ENCODE results near the gene GRHL1.

The GRHL1 gene

DNA sequence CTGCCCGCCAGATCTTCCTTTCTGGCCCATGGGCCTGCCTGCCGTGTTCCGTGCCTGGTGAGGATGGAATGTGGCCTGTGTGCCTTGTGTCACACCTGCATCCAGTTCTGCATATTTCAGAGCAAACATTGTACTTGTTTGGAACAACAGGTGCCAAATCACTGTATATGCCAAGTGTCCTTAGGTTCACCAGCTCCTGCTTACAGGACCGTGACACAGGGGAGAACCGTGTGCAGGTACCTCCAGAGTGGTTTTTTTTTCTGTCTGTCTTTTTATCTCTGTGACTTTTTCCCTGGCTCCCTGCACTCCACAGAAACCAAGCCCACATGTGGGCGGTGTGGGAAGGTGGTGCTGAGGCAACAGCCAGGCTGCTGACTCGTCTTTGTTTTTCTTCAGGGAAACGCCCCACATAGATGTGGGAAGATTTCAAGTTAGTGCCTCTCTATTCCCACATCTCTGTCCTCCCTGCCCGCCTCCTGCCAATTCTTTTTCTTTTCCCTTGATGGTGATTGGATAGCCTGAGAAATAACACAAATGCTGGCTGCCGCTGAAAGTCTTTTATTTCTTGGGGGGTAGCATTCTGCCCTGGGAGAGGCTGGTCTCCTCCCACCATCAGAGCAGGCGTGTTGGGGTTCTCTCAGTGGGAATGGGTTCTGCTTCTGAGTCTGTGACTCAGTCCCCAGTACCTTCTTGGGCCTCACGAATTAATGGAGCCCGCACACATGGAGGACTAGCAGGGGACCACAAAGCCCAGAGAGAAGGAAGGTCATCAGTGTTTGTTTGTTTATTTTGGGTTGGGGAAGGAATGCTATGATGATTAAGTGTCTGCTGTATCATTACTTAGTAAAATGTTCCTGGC, 21.4 kb downstream of the GRHL1 start:
- DNase-seq (ENCODE audit: low spot score): peak; percentile 27

DNA sequence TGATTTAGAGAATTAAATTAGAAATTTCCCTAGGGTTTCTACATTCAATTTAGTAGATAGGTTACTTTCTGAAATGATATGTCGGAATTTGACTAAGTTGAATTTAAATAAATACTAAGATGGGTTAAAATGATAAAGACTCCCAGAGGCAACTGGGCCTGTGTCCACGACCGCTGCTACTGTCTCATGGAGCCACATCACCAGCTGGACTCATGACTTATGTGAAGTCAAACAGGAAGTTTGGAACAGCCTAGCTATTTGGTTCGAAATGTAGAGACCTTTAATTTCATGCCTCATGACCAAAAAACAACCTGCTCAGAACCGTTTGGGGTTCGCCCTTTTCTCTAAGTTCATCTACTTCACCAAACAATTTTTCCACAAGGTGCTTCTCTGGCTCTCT, 22.2 kb downstream of the GRHL1 start:
- no peak for DNase-seq (ENCODE audit: low spot score)

DNA sequence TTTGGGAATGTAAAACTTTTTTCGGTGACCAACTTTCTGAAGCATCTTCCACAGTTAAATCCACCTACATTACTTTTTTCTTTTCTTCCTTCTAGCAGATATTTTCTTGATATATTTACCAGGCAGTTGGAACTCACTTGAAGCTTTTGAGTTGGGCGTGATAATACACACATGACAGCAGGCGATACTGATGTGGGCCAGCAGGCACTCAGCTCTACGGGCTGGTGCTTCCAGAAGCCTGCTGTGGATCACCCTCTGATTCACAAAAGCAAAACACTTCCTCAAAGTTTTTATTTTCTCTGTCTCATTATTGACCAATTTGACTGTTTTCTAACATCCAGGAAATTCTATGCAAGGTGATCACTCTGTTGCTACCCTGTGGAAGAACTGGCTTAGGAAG, 22.9 kb downstream of the GRHL1 start:
- DNase-seq (ENCODE audit: low spot score): peak; percentile 43

DNA sequence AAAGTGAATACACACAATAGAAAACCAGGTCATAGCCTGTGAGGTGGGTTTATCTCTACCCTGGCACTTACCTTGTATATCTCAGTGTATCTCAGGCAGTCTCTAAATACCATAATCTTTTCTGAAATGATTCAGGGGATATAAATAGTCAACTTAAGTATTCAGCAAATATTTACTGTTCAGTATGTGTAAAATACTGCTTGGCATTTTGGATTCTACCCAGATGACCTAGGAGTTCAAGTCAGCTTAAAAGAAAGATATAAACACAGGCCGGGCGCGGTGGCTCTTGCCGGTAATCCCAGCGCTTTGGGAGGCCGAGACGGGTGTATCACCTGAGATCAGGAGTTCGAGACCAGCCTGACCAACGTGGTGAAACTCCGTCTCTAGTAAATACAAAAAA, 23.8 kb downstream of the GRHL1 start:
- DNase-seq (ENCODE audit: low spot score): no peak

- DNase-seq (ENCODE audit: low spot score): peak; percentile 95
These were observed 24.4 kb downstream of the GRHL1 start for GRCh38 chr2:9975805-9976447.

- peak; percentile 62 for DNase-seq (ENCODE audit: low spot score)
These were observed 28.5 kb downstream of the GRHL1 start for GRCh38 chr2:9979977-9980376.

DNA sequence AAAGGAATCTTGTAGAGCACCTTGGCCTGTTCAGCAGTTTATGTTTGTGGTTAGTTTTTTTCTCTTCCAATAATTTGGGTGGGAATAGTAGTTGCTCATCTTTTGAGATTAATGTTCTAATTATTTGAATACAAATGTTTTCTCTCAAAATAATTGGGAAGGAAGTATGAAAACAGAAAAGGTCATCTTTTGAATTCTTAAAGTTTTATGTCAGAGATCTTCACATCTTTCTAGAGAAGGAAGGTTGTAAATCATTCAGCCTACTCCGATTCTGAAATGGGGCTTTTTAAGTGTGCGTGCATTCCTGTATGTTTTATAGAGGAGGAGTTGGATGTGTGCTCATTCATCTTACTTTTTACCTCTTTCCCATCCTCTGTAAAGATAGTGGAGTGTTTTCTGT, 29.0 kb downstream of the GRHL1 start:
- no peak for DNase-seq (ENCODE audit: low spot score)

- no peak for DNase-seq (ENCODE audit: low spot score)
These were observed 30.2 kb downstream of the GRHL1 start for GRCh38 chr2:9981655-9982054.

GRCh38 chr2:9982248-9982647, 30.8 kb downstream of the GRHL1 start:
- no peak for DNase-seq (ENCODE audit: low spot score)

DNA sequence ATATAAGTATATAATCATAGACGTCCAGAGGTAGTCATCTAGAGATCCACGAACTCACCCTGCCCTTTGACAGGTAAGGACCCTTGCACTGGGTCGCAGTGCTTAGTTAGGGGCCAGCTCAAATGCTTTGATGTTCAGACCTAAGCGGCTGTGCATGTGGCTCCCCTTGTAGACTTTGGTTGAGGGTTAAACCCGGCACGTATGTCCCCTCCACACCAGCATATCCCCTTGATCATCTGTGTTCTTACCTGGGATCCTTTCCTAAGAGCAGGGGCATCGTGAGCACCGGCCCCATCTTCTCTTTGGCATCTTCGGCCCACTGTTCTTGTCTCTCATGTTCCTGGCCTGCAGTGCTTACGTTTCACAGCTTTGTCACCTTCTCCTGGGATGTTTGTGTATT, 31.4 kb downstream of the GRHL1 start:
- no peak for DNase-seq (ENCODE audit: low spot score)

DNA sequence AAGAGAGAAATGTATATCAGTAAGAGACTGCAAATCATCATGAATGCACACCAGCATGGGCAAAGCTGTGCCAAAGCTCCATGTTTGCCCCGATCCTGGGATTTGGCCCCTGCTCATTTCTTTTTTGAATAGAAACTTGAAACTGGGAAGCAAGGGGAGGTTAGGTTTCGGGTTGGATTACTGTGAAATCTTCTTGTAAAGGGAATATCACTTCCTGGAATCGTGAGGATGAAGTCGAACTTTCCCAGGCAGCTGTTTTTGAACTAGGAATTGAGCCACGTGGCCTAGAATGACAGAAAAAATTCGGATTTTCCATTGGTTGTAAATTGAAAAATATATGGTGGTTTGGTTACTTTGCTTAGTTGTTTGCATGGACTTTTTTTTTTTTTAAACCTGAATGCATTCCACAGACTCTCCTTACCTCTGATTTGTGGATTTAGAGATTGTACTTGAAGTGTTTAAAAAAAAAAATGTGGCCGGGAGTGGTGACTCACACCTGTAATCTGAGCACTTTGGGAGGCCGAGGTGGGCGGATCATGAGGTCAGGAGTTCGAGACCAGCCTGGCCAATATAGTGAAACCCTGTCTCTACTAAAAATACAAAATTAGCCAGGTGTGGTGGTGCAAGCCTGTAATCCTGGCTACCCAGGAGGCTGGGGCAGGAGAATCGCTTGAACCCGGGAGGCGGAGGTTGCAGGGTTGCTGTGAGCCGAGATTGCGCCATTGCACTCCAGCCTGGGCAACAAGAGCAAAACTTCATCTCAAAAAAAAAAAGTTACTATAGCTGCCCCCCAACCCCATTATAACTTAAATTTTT, 32.1 kb downstream of the GRHL1 start:
- DNase-seq (ENCODE audit: low spot score): no peak

DNA sequence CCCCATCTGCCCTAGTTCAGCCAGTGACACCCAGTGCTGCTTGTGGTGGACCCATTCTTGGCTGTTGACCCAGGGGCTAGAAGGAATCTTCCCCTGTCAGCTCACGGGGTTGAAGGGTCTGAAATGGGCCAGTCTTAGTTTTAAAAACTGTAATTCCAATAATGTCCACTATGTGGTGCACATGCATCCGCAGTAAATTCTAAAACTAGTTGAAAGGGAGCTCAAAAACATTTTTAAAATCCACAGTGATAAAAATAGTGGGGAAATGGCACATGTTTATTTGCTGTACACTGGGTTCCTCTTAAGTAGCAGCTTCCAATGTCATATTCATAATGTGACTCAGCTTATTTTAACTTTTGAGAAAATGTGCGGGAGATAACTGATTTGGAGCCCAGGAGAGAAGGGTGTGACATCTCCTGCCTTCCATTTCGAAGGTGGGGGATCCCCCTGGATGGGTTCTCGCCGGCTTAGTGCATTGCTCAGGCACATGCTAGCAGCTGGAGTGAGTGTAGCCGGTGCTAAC, 32.8 kb downstream of the GRHL1 start:
- DNase-seq (ENCODE audit: low spot score): peak; percentile 43

DNA sequence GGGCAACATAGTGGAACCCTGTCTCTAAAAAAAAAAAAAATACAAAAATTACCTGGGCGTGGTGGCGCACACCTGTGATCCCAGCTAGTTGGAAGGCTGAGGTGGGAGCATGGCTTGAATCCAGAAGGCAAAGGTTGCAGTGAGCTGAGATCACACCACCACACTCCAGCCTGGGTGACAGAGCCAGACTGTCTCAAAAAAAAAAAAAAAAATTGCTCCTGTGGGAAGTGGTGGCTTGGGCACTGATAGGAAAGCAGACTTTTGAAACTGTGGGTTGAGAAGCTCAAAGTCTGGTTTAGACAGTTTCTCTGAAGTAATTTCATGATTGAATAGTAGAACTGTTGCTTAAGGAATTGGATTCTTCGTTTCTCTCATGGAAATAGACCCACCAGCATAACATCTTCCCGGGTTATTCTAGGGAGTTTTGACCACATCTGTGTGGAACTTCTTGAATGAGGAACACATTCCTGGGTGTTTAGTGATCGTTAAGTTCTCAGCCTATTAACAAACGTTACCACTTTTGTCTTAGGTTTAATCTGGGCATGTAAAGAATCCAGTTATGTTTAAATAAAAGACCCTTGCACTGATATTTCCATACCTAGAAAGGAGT, 33.5 kb downstream of the GRHL1 start:
- peak; percentile 58 for DNase-seq (ENCODE audit: low spot score)

- no peak for DNase-seq (ENCODE audit: low spot score)
These were observed 34.2 kb downstream of the GRHL1 start for GRCh38 chr2:9985531-9986328.

GRCh38 chr2:9988320-9988719, 36.8 kb downstream of the GRHL1 start:
- no peak for DNase-seq (ENCODE audit: low spot score)

DNA sequence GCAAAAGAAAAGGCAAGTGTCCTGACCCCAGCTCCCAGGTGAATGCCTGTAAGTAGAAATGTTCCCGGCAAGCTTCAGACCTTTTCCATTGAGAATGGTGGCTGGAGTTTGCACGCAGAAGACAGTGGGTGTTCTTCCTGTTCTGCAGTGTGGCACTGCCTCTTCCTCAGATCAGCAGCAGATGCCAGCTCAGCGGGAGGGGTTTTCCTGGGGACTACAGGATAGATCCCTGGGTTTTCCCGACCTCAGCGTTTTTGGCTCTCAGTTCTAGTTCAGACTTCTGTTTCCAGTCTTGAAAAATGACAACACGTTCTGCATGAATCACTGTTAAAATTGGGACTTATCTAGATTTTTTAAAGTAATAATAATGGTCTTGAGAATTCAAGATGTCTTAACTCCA, 39.2 kb downstream of the GRHL1 start:
- peak; percentile 61 for DNase-seq (ENCODE audit: low spot score)

DNA sequence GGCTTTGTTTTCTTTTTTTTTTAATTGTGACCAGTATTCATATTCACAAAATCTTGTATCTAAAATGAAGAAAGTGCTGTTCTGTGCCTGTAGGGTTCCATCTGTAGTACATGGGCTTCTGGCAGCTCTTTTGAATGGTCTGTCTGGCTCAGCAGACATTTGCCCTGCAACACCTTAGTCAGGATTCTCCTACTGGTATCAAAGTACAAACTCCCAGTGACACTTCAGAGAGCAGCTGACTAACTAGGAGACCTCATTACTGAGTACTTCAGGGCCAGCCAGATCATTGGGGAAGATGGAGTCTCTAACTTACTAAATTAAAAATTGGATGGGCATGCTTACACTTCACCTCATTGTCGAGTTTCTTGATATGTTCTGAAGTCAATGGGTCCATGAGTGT, 39.7 kb downstream of the GRHL1 start:
- peak; percentile 61 for DNase-seq (ENCODE audit: low spot score)

- DNase-seq (ENCODE audit: low spot score): peak; percentile 94
These were observed 40.4 kb downstream of the GRHL1 start for GRCh38 chr2:9991829-9992273.

- no peak for DNase-seq (ENCODE audit: low spot score)
These were observed 41.1 kb downstream of the GRHL1 start for GRCh38 chr2:9992427-9993187.

- DNase-seq (ENCODE audit: low spot score): no peak
These were observed 42.1 kb downstream of the GRHL1 start for GRCh38 chr2:9993488-9994165.
